ENCODE results near the gene DLX2. TPM values are rescaled to one million over a fixed set of nuclear protein-coding genes. Genes with fewer than 3 reads are reported as not detected.

Gene DLX2
- total RNA-seq, 4 donors from 2014 or later, result not detected

GRCh38 chr2:172050479-172051125 lies 52.1 kb downstream of the DLX2 start:
- Histone ChIP-seq H3K27me3 (no peaks in the 10 kb centered on the region), H3K9me3 (no peaks in the 10 kb centered on the region), H3K4me3 (no peak overlapping the region), H3K27ac (no peak overlapping the region), H3K4me1 (no peaks in the 10 kb centered on the region), H3K36me3 (no peaks in the 10 kb centered on the region)
- ATAC-seq, result no peak
- TF ChIP-seq POLR2AphosphoS5 (IDR thresholded peaks at IDR 0.05) (no peak), CTCF (IDR thresholded peaks at IDR 0.05) (no peak), POLR2A (IDR thresholded peaks at IDR 0.05) (no peak), EP300 (IDR thresholded peaks at IDR 0.05) (no peak)
- 75 to 80% methylated on average over 1 of the region's 1 CpG for WGBS, 2 donors (ENCODE audit: low coverage in 1 of 2)

GRCh38 chr2:172049567-172050120 lies 53.1 kb downstream of the DLX2 start:
- H3K27ac ChIP-seq, result no peak overlapping the region
- H3K27me3 ChIP-seq, result no peaks in the 10 kb centered on the region
- H3K36me3 ChIP-seq, result no peaks in the 10 kb centered on the region
- 88 to 94% methylated on average over 2 of the region's 2 CpGs for WGBS, 2 donors (ENCODE audit: low coverage in 1 of 2)
- no peaks in the 10 kb centered on the region for H3K9me3 ChIP-seq
- no peak for ATAC-seq
- H3K4me3 ChIP-seq, result no peak overlapping the region
- no peak for TF ChIP-seq POLR2A (IDR thresholded peaks at IDR 0.05)
- no peak for TF ChIP-seq POLR2AphosphoS5 (IDR thresholded peaks at IDR 0.05)
- TF ChIP-seq CTCF (IDR thresholded peaks at IDR 0.05), result no peak
- TF ChIP-seq EP300 (IDR thresholded peaks at IDR 0.05), result no peak
- no peaks in the 10 kb centered on the region for H3K4me1 ChIP-seq

Other genes with a start within 250 kb of the DLX2 start
- gene SLC25A12, start 208.7 kb downstream of the DLX2 start, total RNA-seq, result 10 to 100 TPM; 54.9 to 82.7 (median 70.5) TPM
- 10 to 100 TPM; 25.2 to 34.2 (median 31.3) TPM for gene HAT1, start 180.4 kb downstream of the DLX2 start, total RNA-seq
- gene METAP1D, start 102.9 kb downstream of the DLX2 start, total RNA-seq, result 1 to 10 TPM; 1.8 to 9.2 (median 4.2) TPM
- gene DLX1, start 17.4 kb downstream of the DLX2 start, total RNA-seq, result under 1 TPM in 1 of 4 donors, not detected in 3; 0.40 TPM

All from gastroesophageal sphincter (tissue), 4 donors.